A549 treated with Hydrocortisone at 1 μM for 4 hours (cell line): ENCODE results near the gene CD300LB. TPM values are rescaled to one million over a fixed set of nuclear protein-coding genes. Genes with fewer than 3 reads are reported as not detected.

Experiments used
- total RNA-seq: library from RNA; stranded (reverse); fragments of 200-300 nt; extraction: Qiagen RNA extraction; gene quantifications from 5 replicates; pipeline ENCODE4 v1.2.3, GENCODE V29; 2022

The CD300LB gene
- total RNA-seq = 0.03 to 0.07 TPM (median 0.06 TPM) in 4 of 5 replicates, not detected in the other

GRCh38 chr17:74531231-74531761, at the start of gene CD300LB:
Gene CD300LB (minus strand): TSS chr17:74531475. CDS start chr17:74531350, 125 bp downstream.

DNA sequence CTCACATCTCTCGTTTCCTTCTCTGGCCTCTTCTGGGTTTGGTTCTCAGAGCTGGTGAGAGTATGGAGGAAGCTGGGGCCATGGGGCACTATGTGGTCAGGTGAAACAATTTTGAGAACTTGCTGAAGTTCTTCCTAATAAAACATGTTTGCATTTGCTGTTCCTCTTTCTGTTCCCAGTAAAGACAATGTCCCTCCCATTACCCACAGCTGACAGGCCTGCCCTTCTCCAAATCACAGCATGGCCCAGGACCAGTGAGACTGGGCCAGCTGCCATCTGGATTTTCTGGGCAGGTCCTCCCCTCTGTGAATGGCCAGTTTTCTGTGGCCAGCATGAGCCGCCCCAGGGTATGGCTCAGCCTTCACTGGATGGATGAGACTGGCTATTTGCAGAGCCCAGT, 36.1 kb upstream of the CD300LB start, which contains the start of gene CD300H:
Gene CD300H, minus strand, starts transcription at position 113 of the 400 bp plus-strand sequence.

GRCh38 chr17:74545843-74546230, 14.6 kb upstream of the CD300LB start, which contains the start of gene CD300C:
Gene CD300C (minus strand): TSS chr17:74546115. CDS start chr17:74545782, 333 bp downstream.

Other genes starting within 250 kb of the CD300LB start
- gene KIF19, start 205.2 kb downstream of the CD300LB start, total RNA-seq = 0.03 to 0.08 TPM (median 0.05 TPM) in 4 of 5 replicates, not detected in the other
- not detected in 5 replicates for gene BTBD17, start 169.6 kb downstream of the CD300LB start, total RNA-seq
- not detected in 5 replicates for gene GPR142, start 164.0 kb downstream of the CD300LB start, total RNA-seq
- 49.3 to 62.9 TPM (median 55.3 TPM) in 5 replicates for gene GPRC5C, start 99.4 kb downstream of the CD300LB start, total RNA-seq
- gene CD300A, start 64.8 kb downstream of the CD300LB start, total RNA-seq = 0.05 to 0.08 TPM (median 0.07 TPM) in 4 of 5 replicates, not detected in the other
- 0.20 to 0.43 TPM (median 0.41 TPM) in 5 replicates for gene CD300C, start 14.6 kb upstream of the CD300LB start, total RNA-seq
- 0.27 to 0.63 TPM (median 0.40 TPM) in 4 of 5 replicates, not detected in the other for gene CD300H, start 36.0 kb upstream of the CD300LB start, total RNA-seq
- gene CD300LD, start 60.8 kb upstream of the CD300LB start, total RNA-seq = not detected in 5 replicates
- gene CD300E, start 92.3 kb upstream of the CD300LB start, total RNA-seq = not detected in 5 replicates
- not detected in 5 replicates for gene CD300LF, start 181.4 kb upstream of the CD300LB start, total RNA-seq
- gene RAB37, start 205.8 kb upstream of the CD300LB start, total RNA-seq = 0.84 to 1.7 TPM (median 1.2 TPM) in 5 replicates
- gene NHERF1, start 217.2 kb upstream of the CD300LB start, total RNA-seq = 35.6 to 43.3 TPM (median 40.9 TPM) in 5 replicates
- 47.3 to 59.2 TPM (median 52.9 TPM) in 5 replicates for gene NAT9, start 244.9 kb upstream of the CD300LB start, total RNA-seq